HepG2 (cell line): ENCODE data around the gene KRT15. TPM values are rescaled to one million over a fixed set of nuclear protein-coding genes. Genes with fewer than 3 reads are reported as not detected.

Experiments
- ATAC-seq: fragments of 200-7000 bp; cut with Tn5 transposase; 3 replicates; pipeline ENCODE4 v1.9.1; 2020; ENCODE audit warnings: mild to moderate bottlenecking, moderate library complexity
- BruUV-seq: library from RNA; stranded (reverse); fragments of 400-500 nt; replicated peaks from 2 replicates; lab custom pipeline; 2021; lab: Mats Ljungman, UMichigan
- CTCF ChIA-PET: fragments of 300-600 bp; formaldehyde crosslinking; extraction: SDS; loops from one replicate; lab custom pipeline; 2021; ENCODE audit warnings: low total read pairs, inconsistent platforms, low intra/inter-chr PET ratio; lab: Yijun Ruan, JAX
- POLR2A ChIA-PET: fragments of 350-600 bp; sonication (Branson Sonifier 250); formaldehyde crosslinking; loops from one replicate; lab custom pipeline; 2020; ENCODE audit warnings: antibody characterized with exemption, inconsistent platforms; lab: Yijun Ruan, JAX
- DNase-seq: peaks from one replicate; pipeline ENCODE4 v3.0.0-alpha.2; 2015; ENCODE audit warnings: low spot score
- FAIRE-seq: peaks from 3 replicates; lab custom pipeline; 2011; peaks lifted over from hg19 to GRCh38; lab: Jason Lieb, UNC
- H2AFZ ChIP-seq: one replicate; pipeline ENCODE4 v1.6.1; 2011; ENCODE audit warnings: low read length, inconsistent platforms
- H3K27ac ChIP-seq: fragments of 300-600 bp; 3 replicates; pipeline ENCODE4 v1.8.0; 2011; ENCODE audit warnings: mixed run types, mild to moderate bottlenecking, mixed read lengths, low read length, inconsistent platforms; ENCODE audit not compliant: insufficient read depth; ENCODE audit errors: extremely low read length
- H3K27me3 ChIP-seq, 2 experiments: fragments of 200-600 bp in 1 of 2; 2 replicates in 1 of 2; 3 replicates in 1 of 2; pipeline versions ENCODE4 v1.6.0 to v1.8.0; 2011; ENCODE audit warnings: low read length in 2 of 2, mild to moderate bottlenecking in 2 of 2, moderate library complexity in 2 of 2, inconsistent platforms in 1 of 2; ENCODE audit not compliant: insufficient read depth in 2 of 2, control insufficient read depth in 1 of 2
- H3K36me3 ChIP-seq, 2 experiments: fragments of 200-600 bp in 1 of 2; replicated peaks in 1 of 2; 2 replicates in 1 of 2; 3 replicates in 1 of 2; pipeline versions ENCODE4 v1.5.1 to v1.8.0; 2011; ENCODE audit warnings: low read length in 2 of 2, inconsistent platforms in 1 of 2; ENCODE audit not compliant: insufficient read depth in 2 of 2, control insufficient read depth in 1 of 2
- H3K4me1 ChIP-seq: 2 replicates; pipeline ENCODE4 v1.5.1; 2012; ENCODE audit warnings: low read length, inconsistent platforms; ENCODE audit not compliant: insufficient read depth
- H3K4me2 ChIP-seq: 2 replicates; pipeline ENCODE4 v1.6.0; 2011; ENCODE audit warnings: low read depth, low read length, inconsistent platforms
- H3K4me3 ChIP-seq, 3 experiments: fragments of 200-600 bp in 1 of 3; sonication (generic), shearing (Covaris generic) in 1 of 3; replicated peaks in 1 of 3; 2 replicates each; pipeline ENCODE4 v1.5.1; 2011 to 2016; ENCODE audit warnings: low read length in 3 of 3, inconsistent platforms in 2 of 3, low read depth in 2 of 3, mild to moderate bottlenecking in 2 of 3, control low read depth in 1 of 3, mixed read lengths in 1 of 3; ENCODE audit not compliant: insufficient read depth in 1 of 3
- H3K79me2 ChIP-seq: one replicate; pipeline ENCODE4 v1.6.1; 2011; ENCODE audit warnings: low read length, inconsistent platforms; ENCODE audit not compliant: insufficient read depth
- H3K9ac ChIP-seq: 2 replicates; pipeline ENCODE4 v1.6.0; 2011; ENCODE audit warnings: mild to moderate bottlenecking, low read depth, low read length, inconsistent platforms; ENCODE audit not compliant: insufficient read depth
- H3K9me3 ChIP-seq: 2 replicates; pipeline ENCODE4 v1.5.1; 2012; ENCODE audit warnings: mild to moderate bottlenecking, low read length
- H4K20me1 ChIP-seq: 2 replicates; pipeline ENCODE4 v1.6.0; 2011; ENCODE audit warnings: inconsistent platforms, mild to moderate bottlenecking, low read length, moderate library complexity; ENCODE audit not compliant: insufficient read depth
- MAFF ChIP-seq: IDR thresholded peaks from 2 replicates; pipeline ENCODE4 v1.6.1; 2011; ENCODE audit warnings: low read depth, low read length, improper control_type of control experiment
- MAFK ChIP-seq, 2 experiments: IDR thresholded peaks in 1 of 2; conservative IDR thresholded peaks in 1 of 2; 2 replicates each; pipeline ENCODE4 v1.6.1; 2011; ENCODE audit warnings: improper control_type of control experiment in 2 of 2, low read length in 2 of 2
- NFRKB ChIP-seq: fragments of 450-650 bp; IDR thresholded peaks from 2 replicates; pipeline ENCODE4 v1.6.1; 2017
- STAG1 ChIP-seq: sonication (generic); formaldehyde crosslinking; IDR thresholded peaks from 2 replicates; pipeline ENCODE4 v1.4.0; 2020; ENCODE audit warnings: missing genetic modification reagents
- WGBS: methylation state at CpG from one replicate; pipeline ENCODE4 v1.1.6; 2017; ENCODE audit warnings: low lambda C conversion rate; 5-methylcytosine and 5-hydroxymethylcytosine counted together
- in situ Hi-C: cut with HindIII; loops from 2 replicates; pipeline ENCODE4 v1.10.0; 2017; ENCODE audit warnings: low pct_unique_long_range_greater_than_20kb; ENCODE audit not compliant: extremely low pct_ligation_motif_present
- intact Hi-C: fragments of 100-400 bp; cut with micrococcal nuclease; formaldehyde crosslinking; loops from one replicate; pipeline ENCODE4 v1.10.0; 2022; ENCODE audit not compliant: unreplicated experiment
- polyA plus RNA-seq, 8 experiments: library from polyadenylated mRNA; depleted of rRNA in 3 of 8; stranded (reverse) in 7 of 8; unstranded in 1 of 8; fragments of >200 nt; fragmentation: Illumina TruSeq in 4 of 8; extraction: Trizol in 4 of 8; gene quantifications; 2 replicates each; pipeline versions ENCODE4 v1.2.1 to v1.2.3, GENCODE V29; 2011 to 2016; ENCODE audit warnings: low read depth in 4 of 8, missing spikeins in 1 of 8, mixed read lengths in 1 of 8; ENCODE audit not compliant: insufficient read depth in 1 of 8
- total RNA-seq, 5 experiments: library from RNA; depleted of rRNA; stranded (reverse); fragments of >200 nt; fragmentation: Illumina TruSeq; extraction: Trizol; gene quantifications; 2 replicates each; pipeline ENCODE4 v1.2.3, GENCODE V29; 2016; ENCODE audit warnings: low read depth in 1 of 5
- TF ChIP-seq, protein P1 (sequence below): sonication (generic); formaldehyde crosslinking; IDR thresholded peaks from 2 replicates; pipeline ENCODE4 v1.5.0; 2020; ENCODE audit warnings: mild to moderate bottlenecking, missing genetic modification reagents, moderate library complexity
- TF ChIP-seq, protein P2 (sequence below), 2 experiments: IDR thresholded peaks; 2 replicates each; pipeline ENCODE4 v1.6.1; 2011 to 2012; ENCODE audit warnings: low read length in 2 of 2, borderline replicate concordance in 1 of 2, low read depth in 1 of 2, mild to moderate bottlenecking in 1 of 2, moderate library complexity in 1 of 2

Gene KRT15
- total and polyA plus RNA-seq, 2 of the 13 experiments (the other 11 are each of a cell fraction or from before 2014, with no cell fraction given): 0.46 to 0.63 TPM

DNA sequence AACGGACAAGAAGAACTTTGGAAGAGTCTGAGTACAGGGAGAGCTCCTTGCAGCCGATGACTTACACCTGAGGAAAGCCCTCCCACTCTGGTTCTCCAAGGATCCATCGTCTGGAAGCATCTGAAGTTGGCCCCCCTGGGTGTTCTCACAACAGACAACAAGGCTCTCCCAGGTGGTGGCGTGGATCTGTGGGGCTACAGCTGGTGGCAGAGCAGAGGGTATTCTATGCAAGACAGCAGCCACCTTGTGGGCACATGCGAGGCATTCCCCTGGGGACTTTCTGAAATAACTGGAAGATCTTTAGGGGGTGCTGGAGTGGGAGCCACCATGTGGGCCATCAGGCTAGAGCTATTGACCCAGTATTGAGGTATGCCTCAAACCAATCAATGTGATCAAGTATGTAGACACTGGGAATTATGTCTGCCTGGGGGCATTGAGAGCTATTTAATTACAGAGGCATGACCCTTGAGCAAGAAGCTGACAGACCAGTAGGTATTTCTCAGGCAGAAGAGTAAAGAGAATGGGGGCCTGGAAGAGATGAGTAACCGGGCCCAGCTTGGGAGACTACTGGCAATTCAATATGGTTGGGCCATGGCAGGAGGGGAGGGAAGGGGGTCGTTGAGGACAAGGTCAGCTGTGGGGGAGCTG is 16.3 kb upstream of the KRT15 start:
- H3K9ac ChIP-seq: no peak overlapping the region
- POLR2A ChIA-PET: no interaction called here
- DNase-seq: no peak
- H3K4me3 ChIP-seq: no peak overlapping the region
- intact Hi-C loops: loop anchor here (10.0 kb wide), 1 partner anchor 120 kb away; no protein-coding TSS in a partner anchor
- 27% methylated on average over 5 of the region's 7 CpGs for WGBS
- no peaks in the 10 kb centered on the region for H3K79me2 ChIP-seq
- no peaks in the 10 kb centered on the region for H3K36me3 ChIP-seq
- CTCF ChIA-PET: interaction anchor here (1.3 to 1.7 kb wide), 2 partner anchors 14 to 48 kb away, joined by 3 read pairs; no protein-coding TSS in a partner anchor
- TF ChIP-seq, protein P1, sequence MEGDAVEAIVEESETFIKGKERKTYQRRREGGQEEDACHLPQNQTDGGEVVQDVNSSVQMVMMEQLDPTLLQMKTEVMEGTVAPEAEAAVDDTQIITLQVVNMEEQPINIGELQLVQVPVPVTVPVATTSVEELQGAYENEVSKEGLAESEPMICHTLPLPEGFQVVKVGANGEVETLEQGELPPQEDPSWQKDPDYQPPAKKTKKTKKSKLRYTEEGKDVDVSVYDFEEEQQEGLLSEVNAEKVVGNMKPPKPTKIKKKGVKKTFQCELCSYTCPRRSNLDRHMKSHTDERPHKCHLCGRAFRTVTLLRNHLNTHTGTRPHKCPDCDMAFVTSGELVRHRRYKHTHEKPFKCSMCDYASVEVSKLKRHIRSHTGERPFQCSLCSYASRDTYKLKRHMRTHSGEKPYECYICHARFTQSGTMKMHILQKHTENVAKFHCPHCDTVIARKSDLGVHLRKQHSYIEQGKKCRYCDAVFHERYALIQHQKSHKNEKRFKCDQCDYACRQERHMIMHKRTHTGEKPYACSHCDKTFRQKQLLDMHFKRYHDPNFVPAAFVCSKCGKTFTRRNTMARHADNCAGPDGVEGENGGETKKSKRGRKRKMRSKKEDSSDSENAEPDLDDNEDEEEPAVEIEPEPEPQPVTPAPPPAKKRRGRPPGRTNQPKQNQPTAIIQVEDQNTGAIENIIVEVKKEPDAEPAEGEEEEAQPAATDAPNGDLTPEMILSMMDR (CRISPR knock-in tag): 0 out of 2 replicates have a peak, but pooled peaks have one; percentile 8
- TF ChIP-seq NFRKB (no peak), STAG1 (CRISPR knock-in tag) (0 out of 2 replicates have a peak, but pooled peaks have one; percentile 9)
- no peaks in the 10 kb centered on the region for H3K9me3 ChIP-seq
- H3K27ac ChIP-seq: no peak overlapping the region
- FAIRE-seq: no peak
- no peak overlapping the region for H3K4me2 ChIP-seq
- H4K20me1 ChIP-seq: no peaks in the 10 kb centered on the region
- peaks cover 0 to 9% of the 10 kb centered on the region in 2 experiments; a peak in 2 of 5 replicates for H3K27me3 ChIP-seq
- no peak overlapping the region for H2AFZ ChIP-seq
- peaks cover 64% of the 10 kb centered on the region for H3K4me1 ChIP-seq
- in situ Hi-C loops: no loop called here
- ATAC-seq: no peak
- BruUV-seq: no TSS peak

DNA sequence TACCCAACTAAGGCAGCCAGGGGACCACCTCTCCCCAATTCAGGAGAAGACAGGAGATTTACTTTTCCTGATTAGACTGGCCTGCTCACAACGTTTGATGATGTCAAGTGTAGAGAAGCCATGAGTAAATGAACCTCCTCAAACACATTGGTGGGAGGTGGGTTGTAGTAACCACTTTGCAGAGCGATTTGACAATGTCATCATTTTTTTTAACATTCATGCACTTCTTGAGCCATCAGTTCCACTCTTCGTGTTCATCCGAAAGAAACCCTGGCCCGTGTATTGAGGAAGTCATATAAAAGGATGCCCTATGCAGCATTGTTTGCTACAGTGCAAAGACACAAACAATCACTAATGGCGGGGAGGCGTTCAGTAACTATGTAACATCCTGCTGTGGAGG is 14.9 kb upstream of the KRT15 start:
- Histone ChIP-seq H3K79me2 (no peaks in the 10 kb centered on the region), H3K4me2 (no peak overlapping the region), H3K36me3 (no peaks in the 10 kb centered on the region), H4K20me1 (no peaks in the 10 kb centered on the region)
- BruUV-seq: no TSS peak
- POLR2A ChIA-PET: interaction anchor here (1.1 kb wide), 1 partner anchor 155 kb away, joined by 3 read pairs; no protein-coding TSS in a partner anchor
- WGBS: 61% methylated on average over 7 of the region's 7 CpGs
- CTCF ChIA-PET: interaction anchor here (1.3 kb wide), 1 partner anchor 16 kb away, joined by 3 read pairs; no protein-coding TSS in a partner anchor
- no peak for DNase-seq
- TF ChIP-seq, protein P2, sequence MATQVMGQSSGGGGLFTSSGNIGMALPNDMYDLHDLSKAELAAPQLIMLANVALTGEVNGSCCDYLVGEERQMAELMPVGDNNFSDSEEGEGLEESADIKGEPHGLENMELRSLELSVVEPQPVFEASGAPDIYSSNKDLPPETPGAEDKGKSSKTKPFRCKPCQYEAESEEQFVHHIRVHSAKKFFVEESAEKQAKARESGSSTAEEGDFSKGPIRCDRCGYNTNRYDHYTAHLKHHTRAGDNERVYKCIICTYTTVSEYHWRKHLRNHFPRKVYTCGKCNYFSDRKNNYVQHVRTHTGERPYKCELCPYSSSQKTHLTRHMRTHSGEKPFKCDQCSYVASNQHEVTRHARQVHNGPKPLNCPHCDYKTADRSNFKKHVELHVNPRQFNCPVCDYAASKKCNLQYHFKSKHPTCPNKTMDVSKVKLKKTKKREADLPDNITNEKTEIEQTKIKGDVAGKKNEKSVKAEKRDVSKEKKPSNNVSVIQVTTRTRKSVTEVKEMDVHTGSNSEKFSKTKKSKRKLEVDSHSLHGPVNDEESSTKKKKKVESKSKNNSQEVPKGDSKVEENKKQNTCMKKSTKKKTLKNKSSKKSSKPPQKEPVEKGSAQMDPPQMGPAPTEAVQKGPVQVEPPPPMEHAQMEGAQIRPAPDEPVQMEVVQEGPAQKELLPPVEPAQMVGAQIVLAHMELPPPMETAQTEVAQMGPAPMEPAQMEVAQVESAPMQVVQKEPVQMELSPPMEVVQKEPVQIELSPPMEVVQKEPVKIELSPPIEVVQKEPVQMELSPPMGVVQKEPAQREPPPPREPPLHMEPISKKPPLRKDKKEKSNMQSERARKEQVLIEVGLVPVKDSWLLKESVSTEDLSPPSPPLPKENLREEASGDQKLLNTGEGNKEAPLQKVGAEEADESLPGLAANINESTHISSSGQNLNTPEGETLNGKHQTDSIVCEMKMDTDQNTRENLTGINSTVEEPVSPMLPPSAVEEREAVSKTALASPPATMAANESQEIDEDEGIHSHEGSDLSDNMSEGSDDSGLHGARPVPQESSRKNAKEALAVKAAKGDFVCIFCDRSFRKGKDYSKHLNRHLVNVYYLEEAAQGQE (IDR thresholded peaks at IDR 0.05; ENCODE audit: borderline replicate concordance in 1 of 2, low read depth in 1 of 2, low read length in 2 of 2): no peak
- TF ChIP-seq MAFF (peak; percentile 84), MAFK (conservative IDR thresholded peaks at IDR 0.05 in 1 of 2, IDR thresholded peaks at IDR 0.05 in 1 of 2; ENCODE audit: low read length in 2 of 2) (peak; percentile 79 to 82)
- TF ChIP-seq, all 625 proteins: peak for 2
- no peak overlapping the region for H3K27ac ChIP-seq
- ATAC-seq (no peak), FAIRE-seq (no peak)
- in situ Hi-C loops (no loop called here), intact Hi-C loops (loop anchor here (10.0 kb wide), 1 partner anchor 119 kb away; no protein-coding TSS in a partner anchor)
- H3K27me3 ChIP-seq: peaks cover 0 to 11% of the 10 kb centered on the region in 2 experiments; a peak in 2 of 5 replicates
- H3K9me3 ChIP-seq: no peaks in the 10 kb centered on the region
- no peak overlapping the region for H3K9ac ChIP-seq
- H3K4me1 ChIP-seq: peaks cover 64% of the 10 kb centered on the region
- no peak overlapping the region for H2AFZ ChIP-seq
- no peak overlapping the region for H3K4me3 ChIP-seq
